DMS79 treated with DMSO at 0.1 percent for 48 hours (cell line): ENCODE measurements around the gene SPTSSA.
"Not testable (repeated sequence)": the region's sequence is repeated elsewhere in the genome, so short reads cannot be mapped to it uniquely, and the experiment has no call there.

Experiments
- DNase-seq: peaks from one replicate; lab custom pipeline; 2025; lab: John Stamatoyannopoulos, UW

Gene SPTSSA

DNA sequence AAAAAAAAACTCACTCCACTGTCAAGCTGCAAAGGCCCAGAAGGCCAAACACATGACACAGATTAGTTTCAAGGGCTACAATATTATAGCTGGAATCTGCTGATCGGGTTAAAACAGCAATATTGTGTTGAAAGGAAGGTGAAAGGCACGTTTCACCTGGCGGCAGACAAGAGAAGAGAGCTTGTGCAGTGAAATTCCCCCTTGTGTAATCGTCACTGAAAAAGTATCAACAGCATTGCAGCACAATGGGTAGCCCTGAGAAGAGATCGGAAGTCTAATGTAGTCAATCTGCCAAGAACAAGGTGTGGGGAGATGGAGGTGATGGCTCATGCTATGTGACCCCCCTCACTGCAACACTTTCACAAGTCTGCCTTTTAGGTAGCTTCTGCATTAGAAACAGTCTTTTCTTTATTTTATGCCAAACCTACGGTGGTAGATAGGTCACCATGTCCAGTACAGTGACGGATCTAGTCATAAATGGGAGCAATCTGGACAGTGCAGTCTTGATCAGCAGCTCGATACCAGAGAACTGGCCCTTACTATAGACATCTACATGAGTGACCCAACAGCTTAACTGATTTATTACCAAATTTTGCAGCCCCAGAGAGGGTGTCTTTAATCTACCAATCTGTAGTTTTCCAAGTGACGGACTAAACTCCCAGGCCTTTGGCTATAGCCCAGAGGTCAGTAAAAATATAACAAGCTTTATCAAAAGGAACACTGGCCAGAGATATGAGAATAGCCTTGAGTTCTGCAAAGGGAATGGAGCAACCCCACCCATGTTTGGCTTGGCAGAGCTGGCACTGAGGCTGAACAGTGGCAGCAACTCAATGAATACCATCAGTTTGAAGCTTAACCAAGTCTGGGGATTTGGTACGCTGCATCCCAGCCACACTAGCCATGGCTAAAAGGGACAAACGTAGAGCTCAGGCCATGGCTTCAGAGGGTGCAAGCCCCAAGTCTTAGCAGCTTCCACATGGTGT lies 35.4 kb downstream of the SPTSSA start:
- no peak for DNase-seq

DNA sequence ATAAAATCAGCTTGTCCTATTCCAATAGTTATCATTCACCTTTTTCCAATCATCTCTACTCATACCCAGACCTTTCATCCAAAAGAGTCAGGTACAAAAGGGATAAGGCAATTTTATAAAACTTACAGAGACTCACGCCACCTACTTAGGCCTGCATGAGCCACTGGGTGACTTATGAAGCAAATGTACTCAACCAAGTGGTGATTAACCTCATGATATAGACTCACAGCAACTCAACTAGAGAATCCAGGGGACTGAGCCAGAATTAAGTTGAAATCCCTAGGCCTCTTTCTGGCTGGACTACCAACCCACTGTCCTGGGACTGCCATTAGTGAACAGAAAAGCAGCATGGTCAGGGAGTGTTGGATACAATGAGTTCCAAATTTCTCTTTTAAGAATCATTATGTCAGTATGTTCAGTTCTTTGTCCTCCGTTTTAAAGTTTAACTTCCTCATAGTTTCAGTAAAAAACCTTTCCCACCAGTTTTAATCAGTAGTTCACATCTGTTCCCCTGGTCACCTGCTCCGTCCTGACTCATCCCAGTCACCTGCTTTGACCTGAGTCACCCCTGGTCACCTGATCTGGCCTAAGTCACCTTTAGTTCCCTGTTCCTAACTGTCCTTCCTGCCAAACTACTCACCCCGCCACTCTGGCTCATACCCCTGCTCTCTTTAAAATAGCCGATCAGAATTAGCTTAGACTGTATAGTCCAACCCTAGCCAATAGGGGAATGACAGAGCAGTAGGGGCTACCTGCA lies 36.8 kb downstream of the SPTSSA start:
- no peak for DNase-seq

DNA sequence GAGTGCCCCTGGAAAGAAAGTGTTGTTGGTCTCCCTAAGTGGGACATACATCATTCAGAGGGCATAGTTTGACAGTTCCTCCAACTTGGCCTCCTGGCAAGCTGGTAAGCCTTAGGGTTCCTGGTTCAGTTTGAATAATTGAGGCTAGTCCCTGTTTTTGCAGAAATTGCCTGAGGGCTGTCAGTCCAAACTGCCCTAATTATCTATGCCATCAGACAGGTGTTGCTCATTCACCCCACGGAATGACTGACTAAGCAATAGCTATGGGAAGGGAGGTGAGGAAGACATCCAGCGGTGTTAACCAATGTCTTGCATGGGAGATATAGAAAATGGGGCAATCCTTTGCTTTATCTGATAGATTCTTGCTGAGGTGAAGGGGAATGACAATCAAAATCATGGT lies 37.6 kb downstream of the SPTSSA start:
- DNase-seq, result no peak

DNA sequence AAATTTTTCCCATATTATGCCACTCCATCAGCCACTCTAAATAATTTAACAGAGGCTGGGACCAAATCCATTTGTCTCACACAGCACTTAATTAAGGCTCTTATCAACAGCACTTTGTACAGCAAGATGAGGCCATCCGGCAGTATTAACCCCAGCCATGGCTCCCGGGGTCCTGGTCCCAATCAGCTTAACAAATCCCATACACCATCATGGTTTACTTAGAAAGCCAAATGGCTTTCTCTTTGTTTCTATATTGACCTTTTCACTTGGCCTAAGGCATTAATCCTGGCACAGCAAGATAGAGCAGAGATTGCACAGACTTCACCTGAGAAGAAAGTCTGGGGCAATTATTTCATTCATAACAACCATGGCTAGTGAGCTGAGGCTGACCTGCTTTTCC lies 38.6 kb downstream of the SPTSSA start:
- DNase-seq, result no peak

DNA sequence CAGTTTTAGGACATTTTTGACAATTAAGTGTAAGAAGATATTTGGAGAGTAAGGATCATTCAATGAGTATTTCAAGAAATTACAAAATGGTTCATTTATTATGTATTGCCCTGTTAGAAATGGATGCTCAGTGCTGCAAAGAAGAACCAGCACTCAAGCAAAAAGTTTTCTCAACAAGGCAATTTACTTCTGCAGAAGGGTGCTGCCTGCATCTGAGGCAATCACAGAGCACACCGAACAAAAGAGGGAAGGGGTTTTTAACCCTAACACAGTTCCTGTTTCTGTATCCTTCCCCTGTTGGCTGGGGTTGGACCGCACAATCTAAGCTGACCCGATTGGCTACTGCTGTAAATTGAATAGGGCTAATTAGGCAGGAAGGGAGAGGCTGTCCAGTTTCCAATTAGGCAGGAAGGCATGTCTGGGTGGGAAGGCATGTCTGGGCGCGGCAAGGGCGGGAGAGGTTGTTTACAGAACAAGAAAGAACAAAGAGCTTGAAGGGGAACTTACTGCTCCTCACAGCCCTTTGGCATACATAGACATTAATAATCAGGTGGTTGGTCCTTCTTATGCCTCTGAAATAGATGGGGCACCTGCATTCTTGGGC lies 41.4 kb downstream of the SPTSSA start:
- DNase-seq, result no peak

DNA sequence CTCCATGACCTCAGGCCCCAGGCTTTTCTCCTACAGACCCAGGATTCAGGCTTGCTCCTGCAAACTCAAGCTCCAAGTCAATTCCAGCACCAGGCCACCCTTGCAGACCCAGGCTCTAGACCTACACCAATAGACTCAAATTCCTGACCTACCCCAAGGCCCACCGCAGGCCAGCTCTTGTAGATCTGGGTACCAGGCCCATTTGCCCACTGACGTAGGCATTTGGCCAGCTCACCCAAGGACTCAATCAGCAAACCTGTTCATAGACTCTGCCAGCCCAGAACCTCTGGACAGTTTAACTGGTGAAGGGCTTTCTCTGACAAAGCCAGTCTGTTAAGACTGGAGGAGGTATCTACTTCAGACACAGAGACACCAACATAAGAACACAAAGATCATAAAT lies 52.3 kb downstream of the SPTSSA start:
- no peak for DNase-seq

DNA sequence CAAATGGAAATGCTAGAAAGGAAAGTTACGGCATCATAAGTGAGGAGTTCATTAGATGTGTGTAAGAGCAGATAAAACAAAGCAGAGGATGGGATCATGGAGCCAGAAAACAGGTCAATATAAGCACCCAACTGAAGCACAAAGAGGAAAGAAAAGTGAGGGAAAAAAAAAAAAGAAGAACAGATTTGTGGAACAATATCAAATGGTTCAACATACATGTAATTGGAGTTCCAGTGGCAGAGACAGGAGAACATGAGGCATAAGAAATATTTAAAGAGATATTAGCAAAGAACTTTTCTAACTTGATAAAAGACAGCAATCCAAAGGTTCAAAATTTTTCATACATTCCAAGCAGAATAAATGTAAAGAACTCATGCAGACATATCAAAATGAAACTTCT lies 54.1 kb downstream of the SPTSSA start:
- no peak for DNase-seq

DNA sequence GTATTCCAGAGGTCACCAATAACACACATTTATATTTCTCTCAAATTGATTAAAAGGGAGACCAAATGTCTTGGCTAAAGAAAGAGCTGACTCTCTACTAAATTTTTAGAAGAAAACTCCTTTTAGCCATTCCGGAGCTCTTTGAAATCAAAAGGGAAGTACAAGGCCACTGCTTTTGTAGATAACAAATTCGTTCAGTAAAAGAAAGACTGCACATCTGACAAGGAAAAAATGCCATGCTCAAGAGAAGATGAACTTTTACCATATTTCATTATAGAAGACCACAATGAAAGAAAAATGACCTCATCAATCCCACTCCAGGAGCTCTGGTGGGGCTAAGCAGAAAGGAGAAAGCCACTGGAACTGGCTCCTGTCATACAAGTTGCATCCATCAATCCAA lies 57.6 kb downstream of the SPTSSA start:
- DNase-seq, result no peak

DNA sequence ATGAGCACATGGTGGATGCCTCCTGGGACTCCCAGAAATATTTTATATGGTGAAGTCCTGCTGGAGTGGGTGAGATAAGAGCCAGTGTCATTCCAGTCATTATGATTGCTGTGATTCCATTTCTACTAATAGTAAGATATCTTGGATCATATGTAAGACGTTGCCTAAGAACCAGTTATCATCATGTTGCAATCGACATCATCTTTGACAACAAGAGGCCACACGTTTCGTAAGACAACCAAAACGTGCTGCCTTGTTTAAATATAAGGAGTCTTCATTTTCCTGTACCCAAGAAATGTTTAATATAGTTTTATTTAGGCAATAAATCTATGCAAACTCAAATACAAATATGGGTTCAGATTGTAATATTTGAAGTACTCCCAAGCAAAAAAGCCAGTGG lies 58.4 kb downstream of the SPTSSA start:
- no peak for DNase-seq

DNA sequence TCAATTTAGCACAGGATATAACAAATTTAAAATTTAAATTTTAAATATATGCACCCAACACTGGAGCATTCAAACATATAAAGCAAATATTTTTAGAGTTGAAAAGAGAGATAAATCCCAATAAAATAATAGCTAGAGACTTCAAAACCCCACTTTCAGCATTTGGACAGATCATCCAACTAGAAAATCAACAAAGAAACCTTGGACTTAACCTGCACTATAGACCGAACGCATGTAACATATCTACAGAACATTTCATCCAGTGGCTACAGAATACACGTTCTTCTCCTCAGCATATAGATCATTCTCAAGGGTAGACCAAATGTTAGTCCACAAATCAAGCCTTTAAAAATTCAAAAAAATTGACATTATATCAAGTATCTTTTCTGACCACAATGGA lies 64.0 kb downstream of the SPTSSA start:
- DNase-seq, result no peak

DNA sequence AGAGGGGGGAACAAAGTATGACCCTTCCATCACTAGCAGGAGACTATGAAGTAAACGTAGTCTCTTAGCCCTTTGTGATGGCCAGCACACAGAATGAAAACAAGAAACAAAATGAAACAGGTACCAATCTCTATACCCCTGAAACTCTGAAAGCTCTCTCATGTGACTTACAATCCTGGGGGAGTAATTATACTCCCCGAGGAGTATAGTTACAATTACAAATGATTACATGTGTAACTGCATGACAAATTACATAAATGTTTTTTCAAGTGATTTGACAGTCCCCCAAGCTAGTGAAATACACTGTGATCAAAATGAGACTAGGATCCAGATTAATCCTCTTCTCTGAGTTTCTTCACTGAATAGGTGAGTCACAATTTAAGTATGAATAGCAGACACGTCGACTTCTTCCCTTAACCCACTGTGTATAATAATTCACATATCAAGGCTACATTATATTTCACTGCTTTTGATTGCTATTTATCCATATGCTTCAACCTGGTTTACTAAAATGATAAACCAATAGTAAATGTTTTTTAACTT lies 74.0 kb downstream of the SPTSSA start:
- no peak for DNase-seq

DNA sequence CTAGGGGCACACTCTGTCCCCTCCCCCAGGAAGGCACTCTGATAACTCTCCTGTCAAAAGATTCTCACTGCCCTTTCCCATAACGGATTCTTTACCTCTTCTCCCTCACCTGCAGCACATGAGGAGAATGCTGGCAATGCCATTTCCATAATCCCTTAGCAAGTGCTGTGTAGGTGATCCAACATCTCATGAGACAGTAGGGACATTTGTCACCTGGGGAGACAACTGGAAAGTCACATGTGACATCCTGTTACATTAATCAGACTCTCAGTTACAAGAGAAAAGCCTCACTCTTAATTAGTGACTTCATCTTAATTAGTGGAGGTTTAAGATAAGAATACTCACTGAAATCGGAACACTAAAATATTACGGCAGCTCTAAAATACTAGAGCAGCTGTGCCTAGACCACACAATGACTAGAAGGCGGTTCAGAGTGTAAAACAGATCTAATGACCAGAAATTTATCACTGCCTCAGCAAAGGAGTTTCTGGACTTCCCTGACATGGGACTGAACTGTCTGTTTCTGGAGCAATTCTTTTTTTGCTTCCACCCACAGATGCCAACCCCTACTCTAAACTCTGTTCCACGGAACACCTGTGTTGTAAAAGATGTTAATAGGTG lies 75.1 kb downstream of the SPTSSA start:
- DNase-seq, result no peak

DNA sequence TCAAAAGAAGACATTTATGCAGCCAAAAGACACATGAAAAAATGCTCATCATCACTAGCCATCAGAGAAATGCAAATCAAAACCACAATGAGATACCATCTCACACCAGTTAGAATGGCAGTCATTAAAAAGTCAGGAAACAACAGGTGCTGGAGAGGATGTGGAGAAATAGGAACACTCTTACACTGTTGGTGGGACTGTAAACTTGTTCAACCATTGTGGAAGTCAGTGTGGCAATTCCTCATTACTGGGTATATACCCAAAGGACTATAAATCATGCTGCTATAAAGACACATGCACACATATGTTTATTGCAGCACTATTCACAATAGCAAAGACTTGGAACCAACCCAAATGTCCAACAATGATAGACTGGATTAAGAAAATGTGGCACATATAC lies 76.2 kb downstream of the SPTSSA start:
- DNase-seq, result not testable (repeated sequence)

DNA sequence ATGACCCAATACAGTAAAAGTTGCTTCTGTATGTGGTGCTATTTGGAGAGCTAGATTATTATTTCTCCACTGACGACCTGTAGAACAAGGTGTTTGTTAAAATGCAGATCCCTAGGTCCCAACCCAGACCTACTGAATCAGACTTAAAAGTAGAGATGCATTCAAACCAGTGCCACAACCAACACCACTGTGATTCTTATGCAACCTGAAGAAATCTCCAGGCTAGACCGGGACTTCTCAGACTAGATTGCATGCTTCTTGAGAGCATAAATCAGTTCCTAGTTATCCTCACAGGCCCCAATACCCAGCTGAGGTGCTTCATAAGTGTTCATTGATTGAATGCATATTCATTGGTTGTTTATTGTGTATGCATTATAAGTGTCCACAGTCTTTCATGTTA lies 78.2 kb downstream of the SPTSSA start:
- DNase-seq, result no peak
